Activated CD8-positive, alpha-beta T cell treated with anti-CD3 and anti-CD28 coated beads for 36 hours (primary cell): ENCODE results near the gene VIL1. TPM values are rescaled to one million over a fixed set of nuclear protein-coding genes. Genes with fewer than 3 reads are reported as not detected.
A peak's percentile ranks its signal among the peaks of the same experiment; 100 is the strongest.

Experiments
- ATAC-seq: fragments of 200-7000 bp; cut with Tn5 transposase; one replicate; pipeline ENCODE4 v1.10.0; 2021; ENCODE audit warnings: mild to moderate bottlenecking, moderate library complexity
- CTCF ChIA-PET: fragments of 350-600 bp; sonication (Branson Sonifier 250); formaldehyde crosslinking; loops from one replicate; lab custom pipeline; 2021; ENCODE audit warnings: antibody characterized with exemption; lab: Charles Lee
- POLR2A ChIA-PET: fragments of 350-600 bp; sonication (Branson Sonifier 250); formaldehyde crosslinking; loops from one replicate; lab custom pipeline; 2021; ENCODE audit warnings: antibody characterized with exemption; lab: Charles Lee
- DNase-seq: peaks from one replicate; pipeline ENCODE4 v3.0.0-alpha.2; 2020
- H3K27ac Mint-ChIP-seq: one replicate; pipeline ENCODE4 v1.8.0; 2021; ENCODE audit warnings: mild to moderate bottlenecking, mixed read lengths
- H3K27me3 Mint-ChIP-seq: one replicate; pipeline ENCODE4 v1.8.0; 2021; ENCODE audit warnings: mixed read lengths
- H3K36me3 Mint-ChIP-seq: one replicate; pipeline ENCODE4 v1.8.0; 2021; ENCODE audit warnings: low read depth, mixed read lengths
- H3K4me1 Mint-ChIP-seq: one replicate; pipeline ENCODE4 v1.8.0; 2021; ENCODE audit warnings: low read depth, mixed read lengths
- H3K4me3 Mint-ChIP-seq: one replicate; pipeline ENCODE4 v1.8.0; 2021; ENCODE audit warnings: mild to moderate bottlenecking, moderate library complexity, mixed read lengths
- H3K9me3 Mint-ChIP-seq: one replicate; pipeline ENCODE4 v1.8.0; 2021; ENCODE audit warnings: mixed read lengths
- CTCF ChIP-seq: fragments of 200-600 bp; IDR thresholded peaks from one replicate; pipeline ENCODE4 v1.8.0; 2022; ENCODE audit warnings: antibody characterized with exemption, mild to moderate bottlenecking
- intact Hi-C: fragments of 100-400 bp; cut with micrococcal nuclease; formaldehyde crosslinking; loops from one replicate; pipeline ENCODE4 v1.10.0; 2022
- total RNA-seq, 2 experiments: library from RNA; stranded (reverse); gene quantifications; one replicate each; pipeline ENCODE4 v1.2.3, GENCODE V29; 2021

VIL1 gene
- total RNA-seq, 2 experiments from 2014 or later: not detected

- no peak for TF ChIP-seq CTCF
- Mint-ChIP-seq H3K36me3 (peaks cover 26% of the 10 kb centered on the region), H3K9me3 (no peaks in the 10 kb centered on the region), H3K4me1 (peaks cover 40% of the 10 kb centered on the region), H3K27ac (no peak overlapping the region), H3K27me3 (peaks cover 2% of the 10 kb centered on the region), H3K4me3 (no peak overlapping the region)
- intact Hi-C loops: loop anchor here (10.0 kb wide), 1 partner anchor 62 kb away; no protein-coding TSS in a partner anchor
- ATAC-seq (no peak), DNase-seq (no peak)
- ChIA-PET POLR2A (interaction anchor here (1.3 kb wide), 1 partner anchor 256 kb away, joined by 4 read pairs; the partner anchor contains the start of genes BCS1L and ZNF142), CTCF (no interaction called here)
Measured at GRCh38 chr2:218402491-218402901, 16.4 kb upstream of the VIL1 start.

GRCh38 chr2:218402911-218403411 lies 16.0 kb upstream of the VIL1 start:
- DNase-seq: no peak
- no peak for TF ChIP-seq CTCF
- Mint-ChIP-seq H3K36me3 (peaks cover 26% of the 10 kb centered on the region), H3K4me1 (peaks cover 40% of the 10 kb centered on the region), H3K9me3 (no peaks in the 10 kb centered on the region), H3K4me3 (no peak overlapping the region), H3K27ac (no peak overlapping the region), H3K27me3 (peaks cover 4% of the 10 kb centered on the region)
- ChIA-PET POLR2A (interaction anchor here (1.3 kb wide), 1 partner anchor 256 kb away, joined by 4 read pairs; the partner anchor contains the start of genes BCS1L and ZNF142), CTCF (no interaction called here)
- intact Hi-C loops: loop anchor here (10.0 kb wide), 1 partner anchor 62 kb away; no protein-coding TSS in a partner anchor
- no peak for ATAC-seq

GRCh38 chr2:218403810-218404209 lies 15.1 kb upstream of the VIL1 start:
- Mint-ChIP-seq H3K9me3 (no peaks in the 10 kb centered on the region), H3K27ac (peak overlapping the region; percentile 57), H3K36me3 (peaks cover 26% of the 10 kb centered on the region), H3K27me3 (peaks cover 6% of the 10 kb centered on the region), H3K4me3 (no peak overlapping the region), H3K4me1 (peaks cover 44% of the 10 kb centered on the region)
- intact Hi-C loops: loop anchor here (10.0 kb wide), 1 partner anchor 61 kb away; no protein-coding TSS in a partner anchor
- DNase-seq (no peak), ATAC-seq (no peak)
- TF ChIP-seq CTCF: no peak
- ChIA-PET POLR2A (interaction anchor here (1.4 kb wide), 1 partner anchor 134 kb away, joined by 5 read pairs; the partner anchor contains the start of genes AAMP and PNKD), CTCF (interaction anchor here (1.1 kb wide), 1 partner anchor 8 kb away, joined by 5 read pairs; no protein-coding TSS in a partner anchor)

GRCh38 chr2:218404351-218405085 lies 14.4 kb upstream of the VIL1 start:
- no peak for ATAC-seq
- peak overlapping the region; percentile 2 for H3K27ac Mint-ChIP-seq
- H3K36me3 Mint-ChIP-seq: peaks cover 26% of the 10 kb centered on the region
- no peak for DNase-seq
- ChIA-PET CTCF (interaction anchor here (1.1 to 1.5 kb wide), 3 partner anchors 9 to 132 kb away, joined by 3 to 5 read pairs (median 3); no protein-coding TSS in a partner anchor), POLR2A (interaction anchor here (1.1 to 3.1 kb wide), 3 partner anchors 8 to 134 kb away, joined by 3 to 21 read pairs (median 5); partner anchors contain the start of genes AAMP and PNKD)
- H3K4me3 Mint-ChIP-seq: no peak overlapping the region
- no peak for TF ChIP-seq CTCF
- H3K27me3 Mint-ChIP-seq: peaks cover 6% of the 10 kb centered on the region
- peaks cover 44% of the 10 kb centered on the region for H3K4me1 Mint-ChIP-seq
- intact Hi-C loops: loop anchor here (10.0 kb wide), 1 partner anchor 60 kb away; no protein-coding TSS in a partner anchor
- H3K9me3 Mint-ChIP-seq: no peaks in the 10 kb centered on the region
